Measurements from ENCODE around the gene MOGAT1. TPM values are rescaled to one million over a fixed set of nuclear protein-coding genes. Genes with fewer than 3 reads are reported as not detected.
A peak's percentile ranks its signal among the peaks of the same experiment; 100 is the strongest.

Gene MOGAT1
- total and polyA plus RNA-seq, 9 of the 15 experiments (the other 6 are each of a cell fraction or from before 2014, with no cell fraction given) = not detected

GRCh38 chr2:222709191-222709891 lies 37.9 kb downstream of the MOGAT1 start (continued):
- TF ChIP-seq ZNF347 (CRISPR knock-in tag; IDR thresholded peaks at IDR 0.05; ENCODE audit: low read depth) (no peak), CC2D1A (IDR thresholded peaks at IDR 0.05) (peak; percentile 92), ZBTB5 (IDR thresholded peaks at IDR 0.05) (peak; percentile 69; the same call in 1 of the 2 replicates), CHD1 (IDR thresholded peaks at IDR 0.05; ENCODE audit: low read length) (no peak), SREBF2 (CRISPR knock-in tag; IDR thresholded peaks at IDR 0.05) (no peak), GATA2 (CRISPR knock-in tag; IDR thresholded peaks at IDR 0.05) (peak; percentile 45; the same call in 1 of the 2 replicates), NCOA2 (IDR thresholded peaks at IDR 0.05; ENCODE audit: partially characterized antibody in 2 of 2) (no peak), ZNF79 (CRISPR knock-in tag; IDR thresholded peaks at IDR 0.05; ENCODE audit: low read depth) (no peak), JUND (IDR thresholded peaks at IDR 0.05; ENCODE audit: borderline replicate concordance, low read depth, low read length) (peak; percentile 86), JUND (tag; IDR thresholded peaks at IDR 0.05; ENCODE audit: borderline replicate concordance, low read depth, low read length) (peak; percentile 75; the same call in 2 of the 3 replicates), ZFP1 (CRISPR knock-in tag; IDR thresholded peaks at IDR 0.05) (no peak), FOXO4 (CRISPR knock-in tag; IDR thresholded peaks at IDR 0.05) (no peak), KAT2B (IDR thresholded peaks at IDR 0.05; ENCODE audit: low read depth, low read length) (no peak), BACH1 (tag; IDR thresholded peaks at IDR 0.05) (no peak), MTA3 (IDR thresholded peaks at IDR 0.05; ENCODE audit: borderline replicate concordance) (peak; percentile 85; the same call in 1 of the 2 replicates), CTCFL (IDR thresholded peaks at IDR 0.05; ENCODE audit: borderline replicate concordance, insufficient read depth, low read depth, low read length, poor library complexity, severe bottlenecking) (no peak), MLX (CRISPR knock-in tag; conservative IDR thresholded peaks at IDR 0.05) (no peak), ZNF583 (CRISPR knock-in tag; IDR thresholded peaks at IDR 0.05) (no peak), CREB3 (tag; conservative IDR thresholded peaks at IDR 0.05; ENCODE audit: low read depth) (0 out of 2 replicates have a peak, but pooled peaks have one; percentile 55), NCOR1 (IDR thresholded peaks at IDR 0.05) (no peak), NFYB (IDR thresholded peaks at IDR 0.05; ENCODE audit: extremely low read depth, insufficient read length) (peak; percentile 57)
